ENCODE measurements around the gene SURF1. TPM values are rescaled to one million over a fixed set of nuclear protein-coding genes. Genes with fewer than 3 reads are reported as not detected.
A peak's percentile ranks its signal among the peaks of the same experiment; 100 is the strongest.

Gene SURF1
- total RNA-seq, 2 donors from 2014 or later: 45.1 to 54.4 TPM

- Mint-ChIP-seq H3K27ac (no peak overlapping the region), H3K4me3 (no peak overlapping the region), H3K27me3 (ENCODE audit: insufficient read depth) (no peaks in the 10 kb centered on the region), H3K4me1 (peaks cover 13% of the 10 kb centered on the region), H3K36me3 (ENCODE audit: low read depth) (peaks cover 76% of the 10 kb centered on the region), H3K9me3 (no peaks in the 10 kb centered on the region)
- no peaks in the 10 kb centered on the region for H3K4me1 ChIP-seq (ENCODE audit: control insufficient read depth, insufficient read depth, low read length)
- 95 to 98% methylated on average over 14 to 19 of the region's 19 CpGs for WGBS, 2 experiments (ENCODE audit: insufficient coverage in 1 of 2, insufficient read length in 1 of 2)
- no peak overlapping the region for H3K9ac ChIP-seq (ENCODE audit: extremely low read depth, low read length, poor library complexity, severe bottlenecking)
- H3K4me3 ChIP-seq (ENCODE audit: low read length): no peak overlapping the region
- no peak for TF ChIP-seq CTCF (conservative IDR thresholded peaks at IDR 0.05)
- H3K36me3 ChIP-seq (ENCODE audit: control insufficient read depth, insufficient read depth, low read length): peaks cover 65% of the 10 kb centered on the region
- H3K27me3 ChIP-seq (ENCODE audit: control insufficient read depth, insufficient read depth, low read length, poor library complexity, severe bottlenecking): no peaks in the 10 kb centered on the region
- DNase-seq: no peak
- no peaks in the 10 kb centered on the region for H3K9me3 ChIP-seq (ENCODE audit: control insufficient read depth, low read length)
- H3K27ac ChIP-seq (ENCODE audit: low read depth, low read length): no peak overlapping the region
These were observed 12.2 kb downstream of the SURF1 start for GRCh38 chr9:133344071-133344470.

- Histone ChIP-seq H3K9me3 (ENCODE audit: control insufficient read depth, low read length) (no peaks in the 10 kb centered on the region), H3K36me3 (ENCODE audit: control insufficient read depth, insufficient read depth, low read length) (peaks cover 65% of the 10 kb centered on the region), H3K27ac (ENCODE audit: low read depth, low read length) (no peak overlapping the region), H3K4me1 (ENCODE audit: control insufficient read depth, insufficient read depth, low read length) (no peaks in the 10 kb centered on the region), H3K4me3 (ENCODE audit: low read length) (no peak overlapping the region), H3K27me3 (ENCODE audit: control insufficient read depth, insufficient read depth, low read length, poor library complexity, severe bottlenecking) (no peaks in the 10 kb centered on the region), H3K9ac (ENCODE audit: extremely low read depth, low read length, poor library complexity, severe bottlenecking) (no peak overlapping the region)
- H3K36me3 Mint-ChIP-seq (ENCODE audit: low read depth): peaks cover 76% of the 10 kb centered on the region
- no peaks in the 10 kb centered on the region for H3K9me3 Mint-ChIP-seq
- DNase-seq: peak; percentile 71
- H3K27ac Mint-ChIP-seq: no peak overlapping the region
- H3K27me3 Mint-ChIP-seq (ENCODE audit: insufficient read depth): no peaks in the 10 kb centered on the region
- no peak overlapping the region for H3K4me3 Mint-ChIP-seq
- H3K4me1 Mint-ChIP-seq: peaks cover 8% of the 10 kb centered on the region
- no peak for TF ChIP-seq CTCF (conservative IDR thresholded peaks at IDR 0.05)
- 81 to 91% methylated on average over 7 to 11 of the region's 11 CpGs for WGBS, 2 experiments (ENCODE audit: insufficient coverage in 1 of 2, insufficient read length in 1 of 2)
These were observed 13.7 kb downstream of the SURF1 start for GRCh38 chr9:133342570-133342969.

- no peak overlapping the region for H3K9ac ChIP-seq (ENCODE audit: extremely low read depth, low read length, poor library complexity, severe bottlenecking)
- no peak overlapping the region for H3K27ac ChIP-seq (ENCODE audit: low read depth, low read length)
- 87 to 90% methylated on average over 12 of the region's 12 CpGs for WGBS, 2 experiments (ENCODE audit: insufficient coverage in 1 of 2, insufficient read length in 1 of 2)
- peak; percentile 73 for TF ChIP-seq CTCF (conservative IDR thresholded peaks at IDR 0.05)
- H3K9me3 ChIP-seq (ENCODE audit: control insufficient read depth, low read length): no peaks in the 10 kb centered on the region
- no peak overlapping the region for H3K4me3 ChIP-seq (ENCODE audit: low read length)
- H3K4me1 ChIP-seq (ENCODE audit: control insufficient read depth, insufficient read depth, low read length): no peaks in the 10 kb centered on the region
- H3K9me3 Mint-ChIP-seq: no peaks in the 10 kb centered on the region
- no peaks in the 10 kb centered on the region for H3K27me3 ChIP-seq (ENCODE audit: control insufficient read depth, insufficient read depth, low read length, poor library complexity, severe bottlenecking)
- H3K27ac Mint-ChIP-seq: peak overlapping the region; percentile 61
- H3K36me3 Mint-ChIP-seq (ENCODE audit: low read depth): peaks cover 76% of the 10 kb centered on the region
- peak; percentile 90 for DNase-seq
- peaks cover 8% of the 10 kb centered on the region for H3K4me1 Mint-ChIP-seq
- H3K4me3 Mint-ChIP-seq: no peak overlapping the region
- H3K27me3 Mint-ChIP-seq (ENCODE audit: insufficient read depth): no peaks in the 10 kb centered on the region
- peaks cover 65% of the 10 kb centered on the region for H3K36me3 ChIP-seq (ENCODE audit: control insufficient read depth, insufficient read depth, low read length)
These were observed 14.2 kb downstream of the SURF1 start for GRCh38 chr9:133342069-133342406.

Measured in endodermal cell (in vitro differentiated cells).